A673 (cell line): ENCODE results near the gene TARBP1. TPM values are rescaled to one million over a fixed set of nuclear protein-coding genes. Genes with fewer than 3 reads are reported as not detected.
"Not testable (repeated sequence)": the region's sequence is repeated elsewhere in the genome, so short reads cannot be mapped to it uniquely, and the experiment has no call there.

Source experiments
- BruUV-seq: library from RNA; stranded (reverse); fragments of 400-500 nt; replicated peaks from 2 replicates; lab custom pipeline; 2021; lab: Mats Ljungman, UMichigan
- CTCF ChIA-PET: fragments of 300-600 bp; sonication (Branson Sonifier 250); formaldehyde crosslinking; loops from one replicate; lab custom pipeline; 2022; ENCODE audit warnings: antibody characterized with exemption; lab: Charles Lee
- POLR2A ChIA-PET: fragments of 300-600 bp; sonication (Branson Sonifier 250); formaldehyde crosslinking; loops from one replicate; lab custom pipeline; 2022; ENCODE audit warnings: antibody characterized with exemption; ENCODE audit not compliant: low non-redundant PET; lab: Charles Lee
- DNase-seq: peaks from one replicate; pipeline ENCODE4 v3.0.0-alpha.2; 2015; ENCODE audit warnings: low spot score
- H3K27ac ChIP-seq: fragments of 200-600 bp; sonication (generic); 2 replicates; pipeline ENCODE4 v1.5.1; 2016; ENCODE audit warnings: mixed run types, low read depth, mild to moderate bottlenecking, mixed read lengths, antibody characterized with exemption, low read length; ENCODE audit not compliant: poor library complexity, severe bottlenecking
- H3K27me3 ChIP-seq: fragments of 200-600 bp; sonication (generic); replicated peaks from 2 replicates; pipeline ENCODE4 v1.6.1; 2017; ENCODE audit warnings: mixed run types, low read depth, mild to moderate bottlenecking, mixed read lengths, antibody characterized with exemption, low read length; ENCODE audit not compliant: insufficient read depth, poor library complexity
- H3K36me3 ChIP-seq: fragments of 200-600 bp; sonication (generic); 2 replicates; pipeline ENCODE4 v1.6.1; 2016; ENCODE audit warnings: mixed run types, mild to moderate bottlenecking, mixed read lengths, antibody characterized with exemption, low read length; ENCODE audit not compliant: insufficient read depth, poor library complexity, severe bottlenecking
- H3K4me1 ChIP-seq: fragments of 200-600 bp; sonication (generic); 2 replicates; pipeline ENCODE4 v1.6.1; 2017; ENCODE audit warnings: mixed run types, mild to moderate bottlenecking, mixed read lengths, antibody characterized with exemption, low read length; ENCODE audit not compliant: insufficient read depth, poor library complexity, severe bottlenecking
- H3K4me3 ChIP-seq: fragments of 200-600 bp; sonication (generic); 2 replicates; pipeline ENCODE4 v1.5.1; 2016; ENCODE audit warnings: low read depth, mixed run types, mild to moderate bottlenecking, mixed read lengths, low read length; ENCODE audit not compliant: poor library complexity, severe bottlenecking
- H3K9me3 ChIP-seq: fragments of 200-600 bp; sonication (generic); 2 replicates; pipeline ENCODE4 v1.6.1; 2016; ENCODE audit warnings: mixed run types, low read depth, mild to moderate bottlenecking, mixed read lengths, antibody characterized with exemption, low read length; ENCODE audit not compliant: poor library complexity, severe bottlenecking
- CTCF ChIP-seq: fragments of 300-800, 200-600 bp; sonication (generic); conservative IDR thresholded peaks from 2 replicates; pipeline ENCODE4 v1.5.1; 2017; ENCODE audit warnings: low read depth, mild to moderate bottlenecking, antibody characterized with exemption, low read length, moderate library complexity, mixed read lengths
- EZH2 ChIP-seq: fragments of 200-600 bp; sonication (generic); IDR thresholded peaks from 2 replicates; pipeline ENCODE4 v1.6.1; 2017; ENCODE audit warnings: borderline replicate concordance, low read depth, mild to moderate bottlenecking, mixed read lengths, antibody characterized with exemption, low read length; ENCODE audit not compliant: poor library complexity, severe bottlenecking
- intact Hi-C: fragments of 100-400 bp; cut with micrococcal nuclease; formaldehyde crosslinking; loops from one replicate; pipeline ENCODE4 v1.10.0; 2022; ENCODE audit not compliant: unreplicated experiment
- total RNA-seq: library from RNA; stranded (reverse); gene quantifications from 2 replicates; pipeline ENCODE4 v1.2.3, GENCODE V29; 2021

Gene TARBP1
- total RNA-seq, 1 experiment from 2014 or later: 28.0 TPM

- TF ChIP-seq EZH2: no peak
- TF ChIP-seq CTCF: no peak
- BruUV-seq: no TSS peak
- no peak overlapping the region for H3K4me3 ChIP-seq
- ChIA-PET CTCF (no interaction called here), POLR2A (no interaction called here)
- no peak overlapping the region for H3K27ac ChIP-seq
- H3K36me3 ChIP-seq: peaks cover 40% of the 10 kb centered on the region
- no peaks in the 10 kb centered on the region for H3K27me3 ChIP-seq
- intact Hi-C loops: no loop called here
- no peaks in the 10 kb centered on the region for H3K4me1 ChIP-seq
- no peaks in the 10 kb centered on the region for H3K9me3 ChIP-seq
- no peak for DNase-seq
Observed at GRCh38 chr1:234388094-234388493, 90.9 kb downstream of the TARBP1 start.

GRCh38 chr1:234386122-234386521 is 92.9 kb downstream of the TARBP1 start:
- no peaks in the 10 kb centered on the region for H3K4me1 ChIP-seq
- TF ChIP-seq CTCF (no peak), EZH2 (no peak)
- ChIA-PET CTCF (no interaction called here), POLR2A (no interaction called here)
- H3K9me3 ChIP-seq: no peaks in the 10 kb centered on the region
- H3K4me3 ChIP-seq: no peak overlapping the region
- intact Hi-C loops: no loop called here
- H3K27ac ChIP-seq: no peak overlapping the region
- peaks cover 35% of the 10 kb centered on the region for H3K36me3 ChIP-seq
- no TSS peak for BruUV-seq
- DNase-seq: no peak
- no peaks in the 10 kb centered on the region for H3K27me3 ChIP-seq

GRCh38 chr1:234381699-234382555 is 97.1 kb downstream of the TARBP1 start:
- CTCF ChIA-PET: no interaction called here
- H3K36me3 ChIP-seq: peaks cover 46% of the 10 kb centered on the region

GRCh38 chr1:234379591-234380109 is 99.3 kb downstream of the TARBP1 start:
- DNase-seq, H3K9me3 ChIP-seq, H3K27me3 ChIP-seq, intact Hi-C loops, CTCF ChIA-PET, H3K4me1 ChIP-seq, BruUV-seq, POLR2A ChIA-PET, H3K4me3 ChIP-seq, H3K27ac ChIP-seq: not testable (repeated sequence)
- peaks cover 60% of the 10 kb centered on the region for H3K36me3 ChIP-seq

More at GRCh38 chr1:234381699-234382555, 97.1 kb downstream of the TARBP1 start:
- no peak overlapping the region for H3K4me3 ChIP-seq
- H3K27ac ChIP-seq: no peak overlapping the region
- TF ChIP-seq EZH2: no peak
- TF ChIP-seq CTCF: no peak
- H3K9me3 ChIP-seq: no peaks in the 10 kb centered on the region
- no peak for DNase-seq
- POLR2A ChIA-PET: no interaction called here
- H3K4me1 ChIP-seq: no peaks in the 10 kb centered on the region
- H3K27me3 ChIP-seq: no peaks in the 10 kb centered on the region
- BruUV-seq: no TSS peak
- intact Hi-C loops: no loop called here
